Measurements from ENCODE around the gene PARP8. TPM values are rescaled to one million over a fixed set of nuclear protein-coding genes. Genes with fewer than 3 reads are reported as not detected.

The PARP8 gene
- total and polyA plus RNA-seq, 7 experiments from 2014 or later: 45.7 to 188 (median 121) TPM

DNA sequence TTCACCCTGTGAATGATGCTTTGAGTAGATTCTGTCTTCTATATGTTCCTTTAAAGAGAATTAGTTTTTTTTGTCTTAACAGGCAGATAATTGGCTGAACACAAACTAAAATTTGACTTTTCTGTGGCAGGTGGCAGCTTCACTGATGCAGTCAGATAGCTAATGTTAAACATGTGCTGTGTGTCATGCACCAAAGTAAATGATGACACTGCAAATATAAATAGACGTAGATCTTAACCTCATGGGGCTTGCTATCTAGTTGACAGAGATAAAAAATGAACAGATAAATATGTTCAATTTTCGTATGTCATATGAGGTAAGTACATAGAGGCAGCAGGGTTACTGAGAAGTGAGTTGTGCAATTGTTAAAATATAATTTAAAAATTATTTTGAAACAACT is 82.7 kb downstream of the PARP8 start:
- Histone ChIP-seq H3K27me3 (ENCODE audit: control insufficient read depth in 2 of 2, insufficient read depth in 2 of 2, low read length in 2 of 2) (no peaks in the 10 kb centered on the region), H3K4me1 (ENCODE audit: control insufficient read depth in 2 of 2, insufficient read depth in 2 of 2, low read length in 2 of 2) (peaks cover 41 to 45% of the 10 kb centered on the region in 2 donors), H3K9me3 (ENCODE audit: control insufficient read depth in 2 of 3, low read length in 3 of 3) (no peaks in the 10 kb centered on the region), H3K4me3 (ENCODE audit: low read length) (no peak overlapping the region), H3K36me3 (ENCODE audit: control insufficient read depth in 2 of 3, insufficient read depth in 3 of 3, low read length in 3 of 3) (no peaks in the 10 kb centered on the region), H3K27ac (ENCODE audit: low read depth, low read length) (peak overlapping the region; percentile 6)
- ATAC-seq (no peak), DNase-seq (no peak)
- POLR2A ChIA-PET: interaction anchor here (1.0 to 3.6 kb wide), 4 partner anchors 16 to 308 kb away, joined by 3 to 19 read pairs (median 7); partner anchors contain the start of genes EMB and PARP8
- peak overlapping the region; percentile 2 to 98 (median 79) for H3K27ac Mint-ChIP-seq
- intact Hi-C loops (cut with micrococcal nuclease): no loop called here
- no peaks in the 10 kb centered on the region for H3K27me3 Mint-ChIP-seq
- H3K4me1 Mint-ChIP-seq: peaks cover 40 to 83% (median 69%) of the 10 kb centered on the region in 7 donors
- peaks cover 0 to 4% (median 0%) of the 10 kb centered on the region in 11 donors for H3K9me3 Mint-ChIP-seq
- peak overlapping the region; percentile 2 to 70 (median 15) for H3K4me3 Mint-ChIP-seq
- peaks cover 5 to 28% (median 19%) of the 10 kb centered on the region in 5 donors for H3K36me3 Mint-ChIP-seq
- CTCF ChIA-PET: interaction anchor here (1.3 kb wide), 1 partner anchor 82 kb away, joined by 3 read pairs; the partner anchor contains the start of gene PARP8

DNA sequence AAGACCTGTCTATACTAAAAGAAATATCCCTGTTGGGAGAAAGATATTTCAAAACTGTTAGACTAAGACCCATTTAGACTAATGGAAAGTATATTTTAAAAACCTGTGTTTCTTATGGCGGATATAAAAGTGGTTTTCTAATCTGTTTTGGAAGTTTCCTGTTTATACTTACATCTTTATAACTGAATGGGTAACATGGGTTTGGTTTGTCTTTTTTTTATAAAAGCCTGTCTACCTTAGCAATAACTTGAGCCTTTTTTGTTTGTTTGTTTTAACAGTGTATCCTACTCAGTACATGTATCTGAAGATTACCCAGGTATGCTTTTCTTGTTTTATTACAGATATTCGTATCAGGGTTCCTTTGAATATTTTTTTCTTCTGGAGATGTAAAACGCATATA is 83.4 kb downstream of the PARP8 start:
- Mint-ChIP-seq H3K36me3 (peaks cover 5 to 33% (median 19%) of the 10 kb centered on the region in 5 donors), H3K9me3 (peaks cover 0 to 5% (median 0%) of the 10 kb centered on the region in 11 donors), H3K4me3 (peak overlapping the region; percentile 13 to 74 (median 56)), H3K27ac (peak overlapping the region; percentile 25 to 98 (median 89)), H3K27me3 (no peaks in the 10 kb centered on the region), H3K4me1 (peaks cover 38 to 76% (median 63%) of the 10 kb centered on the region in 7 donors)
- Histone ChIP-seq H3K27ac (ENCODE audit: low read depth, low read length) (peak overlapping the region; percentile 32), H3K27me3 (ENCODE audit: control insufficient read depth in 2 of 2, insufficient read depth in 2 of 2, low read length in 2 of 2) (no peaks in the 10 kb centered on the region), H3K9me3 (ENCODE audit: control insufficient read depth in 2 of 3, low read length in 3 of 3) (no peaks in the 10 kb centered on the region), H3K4me3 (ENCODE audit: low read length) (peak overlapping the region; percentile 10), H3K4me1 (ENCODE audit: control insufficient read depth in 2 of 2, insufficient read depth in 2 of 2, low read length in 2 of 2) (peaks cover 39 to 42% of the 10 kb centered on the region in 2 donors), H3K36me3 (ENCODE audit: control insufficient read depth in 2 of 3, insufficient read depth in 3 of 3, low read length in 3 of 3) (no peaks in the 10 kb centered on the region)
- ATAC-seq (peak; percentile 49), DNase-seq (peak in 5 of 9 donors; percentile 24 to 55 (median 30))
- CTCF ChIA-PET: interaction anchor here (0.6 kb wide), 2 partner anchors 9 to 235 kb away, joined by 3 to 4 read pairs; no protein-coding TSS in a partner anchor
- intact Hi-C loops (cut with micrococcal nuclease): loop anchor here (2.0 to 5.0 kb wide), 5 partner anchors 157 to 423 kb away; no protein-coding TSS in a partner anchor
- POLR2A ChIA-PET: no interaction called here

DNA sequence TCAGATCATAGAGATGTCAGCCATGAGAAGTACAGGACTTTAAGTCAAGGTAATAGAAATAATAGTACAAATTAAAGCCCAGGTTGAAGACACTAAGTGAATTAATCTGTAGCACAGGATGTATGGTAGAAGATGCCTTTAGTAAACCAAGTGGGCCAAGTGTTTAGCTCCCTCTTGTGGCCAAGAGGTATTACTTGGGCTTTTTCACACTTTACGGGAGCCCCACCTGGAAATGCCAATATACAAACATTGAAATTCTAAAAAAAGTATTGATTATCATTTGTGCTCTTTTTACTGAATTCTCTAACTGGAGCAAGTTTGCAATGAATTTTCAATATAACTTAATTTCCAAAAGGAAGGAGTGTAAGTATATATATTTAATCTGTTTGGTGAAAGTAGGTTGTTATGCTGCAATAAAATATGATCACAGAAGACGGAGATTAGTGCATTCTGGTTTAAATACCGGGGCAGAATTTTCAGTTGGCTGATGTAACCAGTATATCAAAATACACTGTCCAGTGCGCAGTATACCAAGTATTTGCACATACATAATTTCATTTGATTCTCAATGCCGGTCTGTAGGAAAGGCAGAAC is 84.7 kb downstream of the PARP8 start:
- Mint-ChIP-seq H3K36me3 (peaks cover 5 to 35% (median 25%) of the 10 kb centered on the region in 5 donors), H3K27ac (peak overlapping the region; percentile 68 to 92 (median 89)), H3K9me3 (peaks cover 0 to 6% (median 0%) of the 10 kb centered on the region in 11 donors), H3K4me3 (peak overlapping the region in 9 of 10 donors; percentile 37 to 69 (median 61)), H3K4me1 (peaks cover 36 to 75% (median 61%) of the 10 kb centered on the region in 7 donors), H3K27me3 (no peaks in the 10 kb centered on the region)
- Histone ChIP-seq H3K27ac (ENCODE audit: low read depth, low read length) (no peak overlapping the region), H3K9me3 (ENCODE audit: control insufficient read depth in 2 of 3, low read length in 3 of 3) (no peaks in the 10 kb centered on the region), H3K36me3 (ENCODE audit: control insufficient read depth in 2 of 3, insufficient read depth in 3 of 3, low read length in 3 of 3) (no peaks in the 10 kb centered on the region), H3K27me3 (ENCODE audit: control insufficient read depth in 2 of 2, insufficient read depth in 2 of 2, low read length in 2 of 2) (no peaks in the 10 kb centered on the region), H3K4me1 (ENCODE audit: control insufficient read depth in 2 of 2, insufficient read depth in 2 of 2, low read length in 2 of 2) (peaks cover 27 to 32% of the 10 kb centered on the region in 2 donors), H3K4me3 (ENCODE audit: low read length) (no peak overlapping the region)
- POLR2A ChIA-PET: interaction anchor here (1.0 to 1.5 kb wide), 3 partner anchors 8 to 311 kb away, joined by 3 to 4 read pairs (median 3); no protein-coding TSS in a partner anchor
- intact Hi-C loops (cut with micrococcal nuclease): loop anchor here (1.0 to 5.0 kb wide), 9 partner anchors 83 to 426 kb away; no protein-coding TSS in a partner anchor
- ATAC-seq (peak; percentile 99), DNase-seq (peak in 7 of 9 donors; percentile 58 to 79 (median 69))
- CTCF ChIA-PET: interaction anchor here (0.6 to 1.4 kb wide), 3 partner anchors 12 to 1845 kb away, joined by 3 to 5 read pairs (median 4); no protein-coding TSS in a partner anchor

DNA sequence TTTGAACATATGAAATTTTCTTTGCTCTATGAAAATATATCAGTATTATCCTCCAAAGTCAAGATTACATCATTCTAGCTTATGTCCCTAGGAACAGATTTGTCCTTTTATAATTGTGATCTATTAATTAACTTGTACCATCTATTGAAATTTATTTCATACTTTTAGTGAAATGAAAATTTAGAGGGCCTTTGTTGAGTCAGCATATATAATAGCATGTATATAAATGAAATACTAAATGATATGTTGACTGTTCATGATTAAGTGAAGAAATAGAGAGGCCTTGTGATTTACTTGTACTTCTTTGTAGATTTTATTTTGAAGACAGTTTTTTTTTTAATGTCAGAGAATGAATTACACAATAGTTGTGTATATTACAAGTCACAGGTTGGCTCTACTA is 86.4 kb downstream of the PARP8 start:
- no peaks in the 10 kb centered on the region for H3K9me3 ChIP-seq (ENCODE audit: control insufficient read depth in 2 of 3, low read length in 3 of 3)
- Mint-ChIP-seq H3K9me3 (peaks cover 0 to 6% (median 0%) of the 10 kb centered on the region in 11 donors), H3K4me3 (no peak overlapping the region), H3K27ac (no peak overlapping the region), H3K27me3 (no peaks in the 10 kb centered on the region), H3K4me1 (peaks cover 30 to 73% (median 56%) of the 10 kb centered on the region in 7 donors), H3K36me3 (peaks cover 3 to 39% (median 21%) of the 10 kb centered on the region in 5 donors)
- H3K4me1 ChIP-seq (ENCODE audit: control insufficient read depth in 2 of 2, insufficient read depth in 2 of 2, low read length in 2 of 2): peaks cover 27 to 30% of the 10 kb centered on the region in 2 donors
- ChIA-PET POLR2A (interaction anchor here (1.2 to 1.5 kb wide), 2 partner anchors 312 to 337 kb away, joined by 3 read pairs; no protein-coding TSS in a partner anchor), CTCF (no interaction called here)
- H3K27me3 ChIP-seq (ENCODE audit: control insufficient read depth in 2 of 2, insufficient read depth in 2 of 2, low read length in 2 of 2): no peaks in the 10 kb centered on the region
- H3K4me3 ChIP-seq (ENCODE audit: low read length): no peak overlapping the region
- ATAC-seq (no peak), DNase-seq (no peak)
- intact Hi-C loops (cut with micrococcal nuclease): loop anchor here (5.0 kb wide), 3 partner anchors 160 to 425 kb away; no protein-coding TSS in a partner anchor
- H3K36me3 ChIP-seq (ENCODE audit: control insufficient read depth in 2 of 3, insufficient read depth in 3 of 3, low read length in 3 of 3): no peaks in the 10 kb centered on the region
- no peak overlapping the region for H3K27ac ChIP-seq (ENCODE audit: low read depth, low read length)

DNA sequence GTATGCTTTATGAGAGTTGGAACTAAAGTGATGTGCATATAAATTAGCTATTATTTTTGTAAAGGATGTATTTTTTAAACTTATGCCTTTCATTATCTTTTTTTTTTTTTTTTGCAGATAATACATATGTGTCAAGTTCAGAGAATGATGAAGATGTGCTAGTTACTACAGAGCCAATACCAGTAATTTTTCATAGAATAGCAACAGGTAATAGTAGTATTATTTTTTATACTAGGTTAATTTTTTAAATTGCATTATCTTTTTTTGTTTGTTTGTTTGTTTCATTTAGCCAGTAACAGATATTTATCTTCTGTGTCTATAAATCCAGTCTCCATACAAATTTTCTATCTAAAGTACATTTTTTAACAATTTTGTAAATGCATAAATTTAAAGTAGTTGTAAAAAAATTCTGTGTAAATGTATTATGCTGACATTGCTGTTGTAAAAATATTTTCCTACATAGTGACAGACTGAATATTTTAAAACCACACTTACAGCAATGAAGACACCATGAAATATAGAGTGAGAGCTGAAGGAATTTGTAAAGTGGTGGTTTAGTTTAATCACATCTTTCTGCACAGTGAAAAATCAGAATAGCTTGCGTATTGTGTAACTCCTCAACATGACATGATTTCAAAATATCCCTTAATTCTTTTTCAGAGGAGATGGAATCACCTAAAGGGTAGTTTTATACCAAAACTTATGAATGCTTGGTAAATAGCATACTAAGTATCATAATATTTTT is 93.3 kb downstream of the PARP8 start:
- Mint-ChIP-seq H3K9me3 (peaks cover 0 to 2% (median 0%) of the 10 kb centered on the region in 11 donors), H3K36me3 (peaks cover 17 to 59% (median 34%) of the 10 kb centered on the region in 5 donors), H3K4me3 (no peak overlapping the region), H3K27me3 (no peaks in the 10 kb centered on the region), H3K4me1 (peaks cover 2 to 68% (median 26%) of the 10 kb centered on the region in 7 donors), H3K27ac (peak overlapping the region in 1 of 9 donors; percentile 46)
- H3K27ac ChIP-seq (ENCODE audit: low read depth, low read length): no peak overlapping the region
- H3K27me3 ChIP-seq (ENCODE audit: control insufficient read depth in 2 of 2, insufficient read depth in 2 of 2, low read length in 2 of 2): no peaks in the 10 kb centered on the region
- DNase-seq (no peak), ATAC-seq (no peak)
- no peaks in the 10 kb centered on the region for H3K9me3 ChIP-seq (ENCODE audit: control insufficient read depth in 2 of 3, low read length in 3 of 3)
- POLR2A ChIA-PET: interaction anchor here (0.8 kb wide), 1 partner anchor 204 kb away, joined by 3 read pairs; no protein-coding TSS in a partner anchor
- CTCF ChIA-PET: interaction anchor here (0.6 kb wide), 1 partner anchor 218 kb away, joined by 4 read pairs; no protein-coding TSS in a partner anchor
- H3K4me3 ChIP-seq (ENCODE audit: low read length): no peak overlapping the region
- no peaks in the 10 kb centered on the region for H3K4me1 ChIP-seq (ENCODE audit: control insufficient read depth in 2 of 2, insufficient read depth in 2 of 2, low read length in 2 of 2)
- intact Hi-C loops (cut with micrococcal nuclease): no loop called here
- H3K36me3 ChIP-seq (ENCODE audit: control insufficient read depth in 2 of 3, insufficient read depth in 3 of 3, low read length in 3 of 3): peaks cover 3 to 19% (median 9%) of the 10 kb centered on the region in 3 experiments

DNA sequence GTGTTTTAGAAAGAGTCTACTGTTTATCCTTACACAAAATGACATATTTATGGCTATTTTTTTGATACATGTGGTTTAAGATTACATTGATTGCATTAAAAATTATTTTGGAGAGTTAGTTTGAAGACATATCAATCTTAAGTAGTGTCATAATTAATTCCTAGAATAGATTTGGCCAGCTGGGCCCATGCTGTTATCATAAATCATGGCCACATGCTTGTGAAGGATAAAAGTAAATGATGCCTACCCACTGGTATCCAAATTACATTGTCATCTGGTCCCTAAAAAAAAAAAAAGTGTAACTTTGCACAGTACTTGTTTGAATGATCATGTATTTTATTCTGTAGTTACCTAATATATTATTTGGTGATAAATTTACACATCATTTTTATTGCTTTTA is 96.9 kb downstream of the PARP8 start:
- Histone ChIP-seq H3K27ac (ENCODE audit: low read depth, low read length) (no peak overlapping the region), H3K36me3 (ENCODE audit: control insufficient read depth in 2 of 3, insufficient read depth in 3 of 3, low read length in 3 of 3) (peaks cover 3 to 26% (median 9%) of the 10 kb centered on the region in 3 experiments), H3K9me3 (ENCODE audit: control insufficient read depth in 2 of 3, low read length in 3 of 3) (no peaks in the 10 kb centered on the region), H3K4me3 (ENCODE audit: low read length) (no peak overlapping the region), H3K27me3 (ENCODE audit: control insufficient read depth in 2 of 2, insufficient read depth in 2 of 2, low read length in 2 of 2) (no peaks in the 10 kb centered on the region), H3K4me1 (ENCODE audit: control insufficient read depth in 2 of 2, insufficient read depth in 2 of 2, low read length in 2 of 2) (peaks cover 0 to 7% of the 10 kb centered on the region in 2 donors)
- Mint-ChIP-seq H3K4me1 (peaks cover 12 to 64% (median 30%) of the 10 kb centered on the region in 7 donors), H3K9me3 (no peaks in the 10 kb centered on the region), H3K4me3 (no peak overlapping the region), H3K27ac (peak overlapping the region in 2 of 9 donors; percentile 3 to 24), H3K27me3 (no peaks in the 10 kb centered on the region), H3K36me3 (peaks cover 18 to 61% (median 33%) of the 10 kb centered on the region in 5 donors)
- no peak for ATAC-seq
- POLR2A ChIA-PET: no interaction called here
- DNase-seq: no peak
- CTCF ChIA-PET: interaction anchor here (0.6 to 0.7 kb wide), 2 partner anchors 29 to 51 kb away, joined by 3 to 6 read pairs; no protein-coding TSS in a partner anchor
- intact Hi-C loops (cut with micrococcal nuclease): no loop called here

Data from naive thymus-derived CD4-positive, alpha-beta T cell (primary cell).